Hippocampal formation (tissue), 2 donors: ENCODE measurements around the gene EIF4E1B.

ENCODE experiments used
- DNase-seq, 2 donors: peaks; one replicate each; lab custom pipeline; 2025; lab: John Stamatoyannopoulos, UW

The EIF4E1B gene

GRCh38 chr5:176647030-176647842 is 16.8 kb downstream of the EIF4E1B start, which contains the start of gene TSPAN17:
TSPAN17 (plus strand) TSS chr5:176647484; CDS start chr5:176647616, 132 bp downstream.
- DNase-seq = peak; percentile 99

DNA sequence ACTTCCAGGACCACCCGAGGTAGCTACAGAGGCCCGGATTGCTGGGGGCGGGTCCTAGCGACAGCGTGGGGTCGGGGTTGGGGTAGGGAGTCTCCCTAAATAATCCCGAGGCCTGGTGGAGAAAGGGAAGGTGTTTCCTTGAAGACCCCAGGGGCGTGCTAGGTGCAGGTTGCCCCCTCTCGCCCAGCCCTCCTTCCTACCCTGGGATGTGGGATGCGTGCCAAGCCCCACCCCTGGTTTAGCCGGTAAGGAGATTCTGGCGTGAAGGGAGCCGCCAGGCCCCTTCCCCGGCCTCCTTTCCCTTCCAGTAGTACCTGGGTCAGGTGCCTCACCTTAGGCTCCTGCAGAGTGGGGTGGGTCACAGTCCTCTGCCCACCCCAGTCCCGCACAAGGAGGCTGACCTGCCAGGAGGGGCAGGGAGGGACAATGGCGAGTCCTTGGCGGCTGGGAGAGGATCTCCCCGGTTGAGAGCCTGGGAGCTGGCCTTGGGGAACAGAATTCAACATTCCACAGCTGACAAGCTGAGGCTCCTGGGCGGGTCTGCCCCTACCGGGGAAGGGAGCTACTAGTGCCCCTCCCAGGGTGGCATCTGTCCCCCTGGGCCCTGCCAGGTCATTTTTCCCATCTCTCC is 17.5 kb downstream of the EIF4E1B start:
- DNase-seq = no peak

DNA sequence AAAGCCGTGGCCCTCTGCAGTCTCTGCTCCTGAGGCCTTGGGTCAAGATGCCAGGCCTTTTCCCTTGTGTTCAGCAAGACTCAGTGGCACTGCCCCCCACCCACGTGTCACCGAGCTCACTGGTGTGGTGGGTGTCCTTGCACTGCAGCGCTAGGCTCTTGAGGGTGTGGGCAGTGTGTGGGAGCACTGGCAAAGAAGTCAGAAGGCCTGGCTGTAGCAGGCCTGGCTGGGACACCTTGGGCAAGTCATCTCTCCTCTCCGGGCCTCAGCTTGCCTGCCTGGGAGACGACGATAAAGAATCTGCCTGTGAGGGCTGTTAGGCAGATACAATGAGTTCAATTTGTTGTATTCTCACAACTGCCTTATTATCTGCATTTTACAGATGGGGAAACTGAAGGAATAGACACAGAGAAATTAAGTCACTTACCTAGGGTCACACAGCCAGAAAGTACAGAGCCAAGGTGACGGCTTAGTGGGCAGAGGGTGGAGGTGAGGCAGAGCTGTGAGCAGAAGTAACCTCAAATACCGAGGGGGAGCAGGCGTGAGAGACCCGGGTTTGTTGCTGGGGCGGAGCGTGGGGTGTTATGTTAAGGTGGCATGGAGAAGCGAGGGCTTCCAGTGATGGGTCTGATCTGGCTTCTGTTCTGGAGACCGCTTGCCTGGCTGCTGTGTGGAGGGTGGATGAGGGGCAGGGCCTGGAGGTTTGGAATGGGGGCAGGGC is 18.2 kb downstream of the EIF4E1B start:
- DNase-seq = no peak

DNA sequence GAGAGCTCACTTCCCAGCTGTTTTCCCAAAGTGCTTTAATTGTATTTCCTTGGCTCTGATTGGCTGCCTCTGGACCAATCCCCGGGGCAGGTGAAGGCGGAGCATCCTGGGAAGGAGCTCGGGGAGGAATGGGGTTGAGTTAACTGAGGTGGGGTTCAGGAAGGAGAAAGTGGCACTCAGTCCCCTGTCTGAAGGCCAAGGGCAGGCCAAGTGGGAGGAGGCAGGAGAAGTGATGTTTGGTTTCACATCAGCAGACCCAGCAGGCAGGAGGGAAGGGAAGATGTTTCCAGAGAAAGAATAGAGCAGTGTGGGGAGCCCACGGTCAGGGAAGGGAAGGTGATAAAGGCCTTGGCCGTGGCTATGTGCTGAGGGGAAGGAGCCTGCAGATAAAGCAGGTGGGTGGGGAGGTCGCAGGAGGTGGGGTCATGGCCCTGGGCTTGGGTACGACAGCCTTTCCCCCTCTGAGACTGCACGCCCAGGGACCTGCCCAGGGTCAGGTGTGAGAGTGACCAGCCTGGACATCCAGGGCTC is 19.9 kb downstream of the EIF4E1B start:
- DNase-seq = no peak

DNA sequence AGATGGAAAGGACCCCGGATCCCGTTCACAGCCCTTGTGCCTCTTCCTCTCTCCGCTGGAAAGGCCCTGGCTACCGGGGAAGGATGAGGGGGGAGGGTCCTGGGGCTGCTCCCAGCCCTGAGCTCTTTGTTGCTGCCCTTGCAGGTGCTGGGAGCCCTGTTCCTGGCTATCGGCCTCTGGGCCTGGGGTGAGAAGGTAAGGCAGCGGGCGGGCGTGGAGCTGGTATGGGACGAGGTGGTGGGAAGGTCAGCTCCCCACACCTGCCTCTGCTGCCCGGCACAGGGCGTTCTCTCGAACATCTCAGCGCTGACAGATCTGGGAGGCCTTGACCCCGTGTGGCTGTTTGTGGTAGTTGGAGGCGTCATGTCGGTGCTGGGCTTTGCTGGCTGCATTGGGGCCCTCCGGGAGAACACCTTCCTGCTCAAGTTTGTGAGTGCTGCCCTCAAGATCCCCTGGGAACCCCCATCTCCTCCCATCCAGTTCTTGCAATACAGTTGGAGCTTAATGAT is 21.1 kb downstream of the EIF4E1B start:
- no peak for DNase-seq

GRCh38 chr5:176652136-176652535 is 21.7 kb downstream of the EIF4E1B start:
- peak; percentile 14 to 31 for DNase-seq

- DNase-seq = no peak
These were observed 23.2 kb downstream of the EIF4E1B start for GRCh38 chr5:176653401-176654385.

- no peak for DNase-seq
These were observed 24.4 kb downstream of the EIF4E1B start for GRCh38 chr5:176654856-176655255.

- no peak for DNase-seq
These were observed 26.1 kb downstream of the EIF4E1B start for GRCh38 chr5:176656467-176656990.

GRCh38 chr5:176658007-176658599 is 27.6 kb downstream of the EIF4E1B start:
- DNase-seq = peak; percentile 46 to 81

DNA sequence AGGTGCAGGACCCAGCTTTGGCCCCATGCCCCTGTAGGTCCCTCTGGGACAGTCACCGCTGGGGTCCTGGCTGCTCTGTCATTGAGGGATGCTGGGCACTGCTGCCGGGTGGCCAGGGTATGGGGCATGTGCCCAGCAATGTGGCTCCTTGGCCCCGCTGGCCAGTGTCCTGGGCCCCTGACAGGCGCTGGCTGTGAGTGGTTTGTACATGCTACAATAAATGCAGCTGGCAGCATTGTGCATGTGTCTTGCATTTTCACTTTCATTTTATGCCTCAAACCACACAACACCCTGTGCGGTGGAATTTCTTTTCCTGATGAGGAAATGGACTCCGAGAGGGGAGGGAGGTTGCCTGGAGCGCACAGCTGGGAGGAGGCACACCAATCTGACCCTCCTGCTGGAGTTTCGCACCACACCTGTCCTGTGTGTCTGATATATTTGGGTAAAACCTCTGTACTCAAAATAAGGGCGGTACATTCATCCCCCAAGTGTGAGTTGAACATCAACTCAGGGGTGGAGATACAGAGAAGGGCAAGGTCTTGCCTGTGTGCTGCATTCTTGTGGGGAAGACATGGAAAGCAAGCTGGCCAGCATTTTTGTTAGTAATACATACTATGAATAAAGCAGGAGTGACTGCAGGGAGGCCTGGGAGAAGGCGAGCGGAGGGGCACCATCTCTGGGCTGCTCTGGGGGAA is 28.5 kb downstream of the EIF4E1B start:
- no peak for DNase-seq

- DNase-seq = no peak
These were observed 29.0 kb downstream of the EIF4E1B start for GRCh38 chr5:176659512-176659839.

GRCh38 chr5:176659860-176660461 is 29.5 kb downstream of the EIF4E1B start:
- no peak for DNase-seq

DNA sequence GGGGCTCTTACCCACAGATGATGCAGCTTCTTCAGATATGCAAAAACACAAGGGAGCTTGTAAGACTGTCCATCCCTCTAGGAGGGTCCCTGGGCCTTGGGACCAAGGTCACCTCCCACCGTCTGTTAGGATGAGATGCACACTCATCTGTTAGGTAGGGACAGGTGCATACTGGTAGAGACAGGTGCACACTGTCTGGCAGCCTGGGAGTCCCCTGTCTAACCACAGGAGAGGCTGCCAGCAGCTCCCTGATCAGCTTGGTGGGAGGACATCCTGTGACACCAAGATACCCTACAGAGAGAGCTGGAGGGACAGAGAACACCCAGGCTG is 30.0 kb downstream of the EIF4E1B start:
- no peak for DNase-seq

DNA sequence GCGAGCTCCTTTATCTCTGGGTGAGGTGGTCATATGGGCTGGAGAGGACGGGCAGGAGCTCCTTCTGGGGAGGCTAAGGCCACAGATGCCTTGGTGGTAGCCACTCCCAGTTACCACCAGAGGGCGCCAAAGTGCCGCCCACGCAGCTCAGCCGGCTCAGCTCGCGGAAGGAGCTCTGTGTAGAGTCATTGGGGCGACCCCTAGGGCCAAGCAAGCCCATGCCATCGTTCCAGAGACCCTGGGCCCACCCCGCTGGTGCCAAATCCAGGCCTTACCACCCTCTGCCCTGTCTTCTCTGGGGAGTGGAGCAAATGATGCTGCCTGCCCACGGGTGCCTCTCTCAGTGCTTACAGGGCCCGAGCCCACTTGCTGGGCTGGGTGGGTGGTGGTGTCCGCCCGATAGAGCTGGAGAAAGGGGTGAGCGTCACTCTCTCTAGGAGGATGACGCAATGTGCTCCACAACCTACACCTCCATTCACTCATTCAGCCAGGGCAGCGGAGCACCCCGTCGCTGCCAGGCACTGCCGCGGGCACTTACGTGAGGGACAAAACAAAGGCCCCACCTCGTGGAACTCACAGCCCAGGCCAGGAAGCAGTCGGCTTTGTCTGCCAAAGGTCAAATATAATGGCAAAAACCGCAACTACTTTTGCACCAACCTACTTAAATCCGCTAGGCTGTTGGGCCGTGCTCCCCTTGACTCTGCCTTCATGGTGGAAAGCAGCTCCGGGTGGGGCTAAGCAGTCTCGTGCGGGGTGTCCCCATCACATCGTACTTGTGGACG is 30.6 kb downstream of the EIF4E1B start:
- peak; percentile 58 to 59 for DNase-seq

DNA sequence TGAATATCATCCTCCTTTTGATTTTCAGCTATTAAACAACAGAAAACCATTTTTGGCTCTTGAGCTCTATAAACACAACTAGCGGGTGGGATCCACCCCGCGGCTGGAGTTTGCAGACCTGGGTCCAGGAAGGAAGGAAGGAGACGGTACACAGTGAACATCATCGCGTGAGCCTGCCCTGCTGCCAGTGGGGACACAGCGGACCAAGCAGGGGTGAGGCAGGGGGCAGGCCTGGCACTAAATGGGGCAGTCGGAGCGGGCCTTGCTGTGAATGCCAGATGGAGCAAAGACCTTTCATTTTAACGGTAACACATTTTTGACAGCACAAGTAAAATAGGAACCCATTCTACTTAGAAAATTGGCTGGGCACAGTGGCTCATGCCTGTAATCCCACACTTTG is 31.2 kb downstream of the EIF4E1B start:
- DNase-seq = no peak

DNA sequence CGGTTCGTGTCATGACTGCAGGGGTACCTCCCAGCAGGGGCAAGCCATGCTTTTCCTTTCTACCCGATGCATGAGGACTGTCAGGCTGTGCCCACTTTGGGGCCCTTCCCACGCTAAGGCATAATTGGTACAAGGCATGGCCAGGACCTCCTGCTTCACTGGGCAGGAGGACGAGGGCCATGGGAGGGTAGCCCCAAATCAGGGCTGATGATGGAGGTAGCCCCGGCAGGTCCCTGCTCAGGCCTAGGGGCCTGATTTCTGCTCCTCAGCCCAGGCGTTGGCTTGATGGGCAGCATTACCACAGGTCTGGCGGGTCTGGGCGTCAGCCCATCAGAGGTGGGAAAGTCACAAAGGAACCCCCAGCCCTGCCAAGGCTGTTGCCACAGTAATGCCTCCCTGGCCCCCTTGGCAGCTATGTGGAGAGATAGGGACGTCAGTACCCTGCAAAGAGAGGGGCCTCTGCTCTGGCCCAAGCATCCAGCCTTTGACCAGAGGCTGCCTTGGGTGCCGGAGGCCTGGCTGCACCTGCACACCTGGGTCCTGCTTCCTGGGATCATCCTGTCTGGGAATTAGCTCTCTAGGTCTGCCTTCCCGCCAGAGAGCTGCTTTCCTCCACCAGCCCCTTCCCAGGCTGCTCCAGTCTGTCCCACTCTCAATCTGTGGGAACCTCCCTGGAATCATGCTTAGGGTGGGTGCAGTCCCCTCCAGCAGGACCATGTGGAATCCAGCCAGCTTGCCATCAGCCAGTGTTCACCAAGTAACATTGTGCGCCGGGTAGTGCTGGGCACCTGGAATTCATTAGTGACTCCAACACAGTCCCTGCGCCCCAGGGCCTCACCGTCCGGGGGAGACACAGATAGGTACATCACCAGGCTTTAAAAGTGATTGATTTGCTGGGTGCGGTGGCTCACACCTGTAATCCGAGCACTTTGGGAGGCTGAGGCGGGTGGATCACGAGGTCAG is 32.2 kb downstream of the EIF4E1B start:
- no peak for DNase-seq

- no peak for DNase-seq
These were observed 33.1 kb downstream of the EIF4E1B start for GRCh38 chr5:176663566-176663965.
